Measurements from ENCODE around the gene RAVER1. TPM values are rescaled to one million over a fixed set of nuclear protein-coding genes. Genes with fewer than 3 reads are reported as not detected.

The RAVER1 gene
- total and polyA plus RNA-seq, 2 of the 13 experiments (the other 11 are each of a cell fraction or from before 2014, with no cell fraction given), result 3.6 to 7.9 TPM

- FAIRE-seq (peak; percentile 42), ATAC-seq (peak; percentile 85), DNase-seq (ENCODE audit: low spot score) (peak; percentile 83)
- H3K9ac ChIP-seq (ENCODE audit: insufficient read depth, low read depth, low read length), result peak within 1 kb of the TSS; percentile 82
- H3K79me2 ChIP-seq (ENCODE audit: insufficient read depth, low read length), result peaks cover 5% of the 10 kb centered on the region
- TSS peak; percentile 48 for BruUV-seq (replicated peaks)
- peak within 1 kb of the TSS; percentile 88 for H2AFZ ChIP-seq (ENCODE audit: low read length)
- peak within 1 kb of the TSS; percentile 88 for H3K4me2 ChIP-seq (ENCODE audit: low read depth, low read length)
- peaks cover 11 to 29% of the 10 kb centered on the region in 2 experiments for H3K36me3 ChIP-seq (replicated peaks in 1 of 2; ENCODE audit: control insufficient read depth in 1 of 2, insufficient read depth in 2 of 2, low read length in 2 of 2)
- ChIA-PET CTCF (ENCODE audit: low intra/inter-chr PET ratio, low total read pairs) (no interaction called here), POLR2A (interaction anchor here (1.0 to 5.1 kb wide), 7 partner anchors 18 to 65 kb away, joined by 3 to 24 read pairs (median 3); partner anchors contain the start of genes ICAM1, ICAM4, ICAM5 and RAVER1)
- no peaks in the 10 kb centered on the region; a peak in 2 of 5 replicates for H3K27me3 ChIP-seq (ENCODE audit: control insufficient read depth in 1 of 2, insufficient read depth in 2 of 2, low read length in 2 of 2)
- in situ Hi-C loops (cut with HindIII; ENCODE audit: extremely low pct_ligation_motif_present, low pct_unique_long_range_greater_than_20kb), result no loop called here
- no peaks in the 10 kb centered on the region for H3K9me3 ChIP-seq (ENCODE audit: low read length)
- no peaks in the 10 kb centered on the region; the same call in 1 of the 2 replicates for H4K20me1 ChIP-seq (ENCODE audit: insufficient read depth, low read length)
- 2% methylated on average over 33 of the region's 55 CpGs for whole genome bisulfite sequencing (ENCODE audit: low lambda C conversion rate)
- intact Hi-C loops (cut with micrococcal nuclease; ENCODE audit: unreplicated experiment), result no loop called here
- H3K4me1 ChIP-seq (ENCODE audit: insufficient read depth, low read length), result peaks cover 17% of the 10 kb centered on the region
- H3K27ac ChIP-seq (ENCODE audit: extremely low read length, insufficient read depth, low read length), result peak within 1 kb of the TSS; percentile 61
- H3K4me3 ChIP-seq (replicated peaks in 1 of 3; ENCODE audit: insufficient read depth in 1 of 3, low read depth in 2 of 3, low read length in 3 of 3), result peak within 1 kb of the TSS; percentile 62 to 91 (median 76)
- TF ChIP-seq RORA (CRISPR knock-in tag; IDR thresholded peaks at IDR 0.05), result no peak
- no peak for TF ChIP-seq GLMP (CRISPR knock-in tag; IDR thresholded peaks at IDR 0.05; ENCODE audit: borderline replicate concordance)
- TF ChIP-seq POLR2G (IDR thresholded peaks at IDR 0.05; ENCODE audit: low read depth, low read length), result peak; percentile 93
- TF ChIP-seq ZNF17 (CRISPR knock-in tag; IDR thresholded peaks at IDR 0.05), result no peak
- peak; percentile 75; the same call in 1 of the 2 replicates for TF ChIP-seq ZNF44 (CRISPR knock-in tag; IDR thresholded peaks at IDR 0.05)
- TF ChIP-seq GZF1 (CRISPR knock-in tag; IDR thresholded peaks at IDR 0.05), result peak; percentile 99
- TF ChIP-seq ZBTB20 (CRISPR knock-in tag; IDR thresholded peaks at IDR 0.05; ENCODE audit: borderline replicate concordance, low read depth), result peak; percentile 27; the same call in 1 of the 2 replicates
- no peak for TF ChIP-seq ZNF569 (CRISPR knock-in tag; IDR thresholded peaks at IDR 0.05; ENCODE audit: borderline replicate concordance)
- 0 out of 2 replicates have a peak, but pooled peaks have one; percentile 41 for TF ChIP-seq ZNF614 (CRISPR knock-in tag; IDR thresholded peaks at IDR 0.05; ENCODE audit: borderline replicate concordance)
- TF ChIP-seq ZMYM4 (CRISPR knock-in tag; IDR thresholded peaks at IDR 0.05), result 0 out of 2 replicates have a peak, but pooled peaks have one; percentile 20
- peak; percentile 27; the same call in 1 of the 2 replicates for TF ChIP-seq ZSCAN25 (CRISPR knock-in tag; IDR thresholded peaks at IDR 0.05)
- TF ChIP-seq RAD21 (CRISPR knock-in tag; IDR thresholded peaks at IDR 0.05), result peak; percentile 19
- TF ChIP-seq TBX2 (CRISPR knock-in tag; IDR thresholded peaks at IDR 0.05; ENCODE audit: borderline replicate concordance), result peak; percentile 52; the same call in 1 of the 2 replicates
- 0 out of 2 replicates have a peak, but pooled peaks have one; percentile 59 for TF ChIP-seq ELF3 (CRISPR knock-in tag; IDR thresholded peaks at IDR 0.05)
- 0 out of 2 replicates have a peak, but pooled peaks have one; percentile 28 for TF ChIP-seq ZNF207 (IDR thresholded peaks at IDR 0.05; ENCODE audit: borderline replicate concordance)
- TF ChIP-seq ZSCAN21 (CRISPR knock-in tag; IDR thresholded peaks at IDR 0.05; ENCODE audit: borderline replicate concordance), result peak; percentile 63; the same call in 1 of the 2 replicates
- TF ChIP-seq SAP130 (CRISPR knock-in tag; IDR thresholded peaks at IDR 0.05; ENCODE audit: low read depth), result peak; percentile 93
- no peak for TF ChIP-seq NR1H2 (CRISPR knock-in tag; IDR thresholded peaks at IDR 0.05; ENCODE audit: borderline replicate concordance, low read depth)
- TF ChIP-seq, protein P1, sequence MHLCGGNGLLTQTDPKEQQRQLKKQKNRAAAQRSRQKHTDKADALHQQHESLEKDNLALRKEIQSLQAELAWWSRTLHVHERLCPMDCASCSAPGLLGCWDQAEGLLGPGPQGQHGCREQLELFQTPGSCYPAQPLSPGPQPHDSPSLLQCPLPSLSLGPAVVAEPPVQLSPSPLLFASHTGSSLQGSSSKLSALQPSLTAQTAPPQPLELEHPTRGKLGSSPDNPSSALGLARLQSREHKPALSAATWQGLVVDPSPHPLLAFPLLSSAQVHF (CRISPR knock-in tag; IDR thresholded peaks at IDR 0.05), result peak; percentile 54; the same call in 1 of the 2 replicates
- peak; percentile 77; the same call in 1 of the 2 replicates for TF ChIP-seq ZBTB25 (CRISPR knock-in tag; IDR thresholded peaks at IDR 0.05)
- peak; percentile 83 for TF ChIP-seq PAF1 (CRISPR knock-in tag; IDR thresholded peaks at IDR 0.05)
Measured at GRCh38 chr19:10315335-10316214, 17.8 kb downstream of the RAVER1 start, which contains the start of gene FDX2. Gene FDX2 (minus strand): TSS chr19:10316015. CDS start chr19:10315996, 19 bp downstream.

All from HepG2 (cell line).